GM21367 (cell line): Measurements from ENCODE around the gene UQCC2.

Experiments
- ATAC-seq: cut with Tn5 transposase; IDR thresholded peaks from one replicate; pipeline ENCODE4 v1.9.1; 2021; ENCODE audit not compliant: unreplicated experiment

UQCC2 gene

GRCh38 chr6:33692078-33692759, 19.3 kb downstream of the UQCC2 start:
- no peak for ATAC-seq

GRCh38 chr6:33691456-33692077, 19.9 kb downstream of the UQCC2 start:
- ATAC-seq: no peak

GRCh38 chr6:33690766-33691165, 20.7 kb downstream of the UQCC2 start:
- no peak for ATAC-seq

GRCh38 chr6:33689879-33690278, 21.6 kb downstream of the UQCC2 start:
- no peak for ATAC-seq

GRCh38 chr6:33689148-33689494, 22.4 kb downstream of the UQCC2 start:
- no peak for ATAC-seq

- ATAC-seq: no peak
Measured at GRCh38 chr6:33688451-33689147, 22.9 kb downstream of the UQCC2 start.

- ATAC-seq: no peak
Measured at GRCh38 chr6:33688006-33688405, 23.5 kb downstream of the UQCC2 start.

GRCh38 chr6:33686981-33687975, 24.2 kb downstream of the UQCC2 start:
- ATAC-seq: no peak

- no peak for ATAC-seq
Measured at GRCh38 chr6:33686225-33686924, 25.1 kb downstream of the UQCC2 start.

GRCh38 chr6:33685411-33686224, 25.9 kb downstream of the UQCC2 start:
- no peak for ATAC-seq

- ATAC-seq: no peak
Measured at GRCh38 chr6:33684983-33685382, 26.5 kb downstream of the UQCC2 start.

- ATAC-seq: no peak
Measured at GRCh38 chr6:33684428-33684896, 27.0 kb downstream of the UQCC2 start.

- no peak for ATAC-seq
Measured at GRCh38 chr6:33683576-33684427, 27.7 kb downstream of the UQCC2 start.

GRCh38 chr6:33683051-33683571, 28.4 kb downstream of the UQCC2 start:
- no peak for ATAC-seq

GRCh38 chr6:33682341-33682740, 29.2 kb downstream of the UQCC2 start:
- ATAC-seq: no peak

GRCh38 chr6:33679761-33680160, 31.7 kb downstream of the UQCC2 start:
- no peak for ATAC-seq

GRCh38 chr6:33678932-33679490, 32.5 kb downstream of the UQCC2 start:
- ATAC-seq: no peak
